ENCODE data around the gene CDH23.

Gene CDH23

GRCh38 chr10:71360735-71361134, 36.0 kb upstream of the CDH23 start:
- Histone ChIP-seq H3K4me3 (no peak overlapping the region), H3K9me3 (no peaks in the 10 kb centered on the region), H3K4me1 (no peaks in the 10 kb centered on the region), H3K27me3 (ENCODE audit: low read depth) (no peaks in the 10 kb centered on the region), H3K36me3 (replicated peaks) (no peaks in the 10 kb centered on the region)
- DNase-seq (ENCODE audit: low spot score in 2 of 2), result no peak
- in situ Hi-C loops (cut with MboI; ENCODE audit: low sequenced_read_pairs), result no loop called here

- DNase-seq (ENCODE audit: low spot score in 2 of 2), result no peak
- H3K36me3 ChIP-seq (replicated peaks), result no peaks in the 10 kb centered on the region
- no peak overlapping the region for H3K4me3 ChIP-seq
- no peaks in the 10 kb centered on the region for H3K9me3 ChIP-seq
- in situ Hi-C loops (cut with MboI; ENCODE audit: low sequenced_read_pairs), result no loop called here
- H3K4me1 ChIP-seq, result no peaks in the 10 kb centered on the region
- no peaks in the 10 kb centered on the region for H3K27me3 ChIP-seq (ENCODE audit: low read depth)
Measured at GRCh38 chr10:71361581-71361980, 35.1 kb upstream of the CDH23 start.

- Histone ChIP-seq H3K27me3 (ENCODE audit: low read depth) (no peaks in the 10 kb centered on the region), H3K9me3 (no peaks in the 10 kb centered on the region), H3K36me3 (replicated peaks) (no peaks in the 10 kb centered on the region), H3K4me3 (no peak overlapping the region), H3K4me1 (no peaks in the 10 kb centered on the region)
- in situ Hi-C loops (cut with MboI; ENCODE audit: low sequenced_read_pairs), result no loop called here
- DNase-seq (ENCODE audit: low spot score in 2 of 2), result no peak
Measured at GRCh38 chr10:71362141-71362540, 34.6 kb upstream of the CDH23 start.

- in situ Hi-C loops (cut with MboI; ENCODE audit: low sequenced_read_pairs), result no loop called here
- no peaks in the 10 kb centered on the region for H3K9me3 ChIP-seq
- H3K4me3 ChIP-seq, result no peak overlapping the region
- H3K27me3 ChIP-seq (ENCODE audit: low read depth), result no peaks in the 10 kb centered on the region
- no peaks in the 10 kb centered on the region for H3K36me3 ChIP-seq (replicated peaks)
- DNase-seq (ENCODE audit: low spot score in 2 of 2), result no peak
- no peaks in the 10 kb centered on the region for H3K4me1 ChIP-seq
Measured at GRCh38 chr10:71363936-71364335, 32.8 kb upstream of the CDH23 start.

GRCh38 chr10:71365366-71365765, 31.4 kb upstream of the CDH23 start:
- no peak for DNase-seq (ENCODE audit: low spot score in 2 of 2)
- in situ Hi-C loops (cut with MboI; ENCODE audit: low sequenced_read_pairs), result no loop called here
- Histone ChIP-seq H3K27me3 (ENCODE audit: low read depth) (no peaks in the 10 kb centered on the region), H3K4me1 (no peaks in the 10 kb centered on the region), H3K36me3 (replicated peaks) (no peaks in the 10 kb centered on the region), H3K4me3 (no peak overlapping the region), H3K9me3 (no peaks in the 10 kb centered on the region)

GRCh38 chr10:71366690-71367089, 30.0 kb upstream of the CDH23 start:
- Histone ChIP-seq H3K4me3 (no peak overlapping the region), H3K27me3 (ENCODE audit: low read depth) (no peaks in the 10 kb centered on the region), H3K36me3 (replicated peaks) (no peaks in the 10 kb centered on the region), H3K4me1 (no peaks in the 10 kb centered on the region), H3K9me3 (no peaks in the 10 kb centered on the region)
- no peak for DNase-seq (ENCODE audit: low spot score in 2 of 2)
- in situ Hi-C loops (cut with MboI; ENCODE audit: low sequenced_read_pairs), result no loop called here

GRCh38 chr10:71367271-71367670, 29.4 kb upstream of the CDH23 start:
- Histone ChIP-seq H3K9me3 (no peaks in the 10 kb centered on the region), H3K4me3 (no peak overlapping the region), H3K27me3 (ENCODE audit: low read depth) (no peaks in the 10 kb centered on the region), H3K36me3 (replicated peaks) (no peaks in the 10 kb centered on the region), H3K4me1 (no peaks in the 10 kb centered on the region)
- in situ Hi-C loops (cut with MboI; ENCODE audit: low sequenced_read_pairs), result no loop called here
- no peak for DNase-seq (ENCODE audit: low spot score in 2 of 2)

GRCh38 chr10:71368176-71368575, 28.5 kb upstream of the CDH23 start:
- no peaks in the 10 kb centered on the region for H3K9me3 ChIP-seq
- in situ Hi-C loops (cut with MboI; ENCODE audit: low sequenced_read_pairs), result no loop called here
- no peaks in the 10 kb centered on the region for H3K4me1 ChIP-seq
- H3K4me3 ChIP-seq, result no peak overlapping the region
- H3K27me3 ChIP-seq (ENCODE audit: low read depth), result no peaks in the 10 kb centered on the region
- H3K36me3 ChIP-seq (replicated peaks), result no peaks in the 10 kb centered on the region
- no peak for DNase-seq (ENCODE audit: low spot score in 2 of 2)

GRCh38 chr10:71368643-71369042, 28.1 kb upstream of the CDH23 start:
- Histone ChIP-seq H3K27me3 (ENCODE audit: low read depth) (no peaks in the 10 kb centered on the region), H3K4me3 (no peak overlapping the region), H3K9me3 (no peaks in the 10 kb centered on the region), H3K4me1 (no peaks in the 10 kb centered on the region), H3K36me3 (replicated peaks) (no peaks in the 10 kb centered on the region)
- peak in 1 of 2 experiments; percentile 10 for DNase-seq (ENCODE audit: low spot score in 2 of 2)
- in situ Hi-C loops (cut with MboI; ENCODE audit: low sequenced_read_pairs), result no loop called here

GRCh38 chr10:71369602-71370001, 27.1 kb upstream of the CDH23 start:
- no peak for DNase-seq (ENCODE audit: low spot score in 2 of 2)
- H3K9me3 ChIP-seq, result no peaks in the 10 kb centered on the region
- no peaks in the 10 kb centered on the region for H3K36me3 ChIP-seq (replicated peaks)
- no peaks in the 10 kb centered on the region; the same call in 1 of the 2 replicates for H3K27me3 ChIP-seq (ENCODE audit: low read depth)
- in situ Hi-C loops (cut with MboI; ENCODE audit: low sequenced_read_pairs), result no loop called here
- no peaks in the 10 kb centered on the region for H3K4me1 ChIP-seq
- H3K4me3 ChIP-seq, result no peak overlapping the region

- in situ Hi-C loops (cut with MboI; ENCODE audit: low sequenced_read_pairs), result no loop called here
- no peak for DNase-seq (ENCODE audit: low spot score in 2 of 2)
- Histone ChIP-seq H3K9me3 (no peaks in the 10 kb centered on the region), H3K4me1 (no peaks in the 10 kb centered on the region), H3K27me3 (ENCODE audit: low read depth) (no peaks in the 10 kb centered on the region; the same call in 1 of the 2 replicates), H3K36me3 (replicated peaks) (no peaks in the 10 kb centered on the region), H3K4me3 (no peak overlapping the region)
Measured at GRCh38 chr10:71370031-71370430, 26.7 kb upstream of the CDH23 start.

- Histone ChIP-seq H3K36me3 (replicated peaks) (no peaks in the 10 kb centered on the region), H3K27me3 (ENCODE audit: low read depth) (no peaks in the 10 kb centered on the region; the same call in 1 of the 2 replicates), H3K9me3 (no peaks in the 10 kb centered on the region), H3K4me3 (no peak overlapping the region), H3K4me1 (no peaks in the 10 kb centered on the region)
- DNase-seq (ENCODE audit: low spot score in 2 of 2), result no peak
- in situ Hi-C loops (cut with MboI; ENCODE audit: low sequenced_read_pairs), result no loop called here
Measured at GRCh38 chr10:71371750-71372166, 25.0 kb upstream of the CDH23 start.

GRCh38 chr10:71372882-71373495, 23.7 kb upstream of the CDH23 start:
- no peaks in the 10 kb centered on the region; the same call in 1 of the 2 replicates for H3K27me3 ChIP-seq (ENCODE audit: low read depth)

GRCh38 chr10:71374481-71375233, 22.1 kb upstream of the CDH23 start:
- Histone ChIP-seq H3K9me3 (no peaks in the 10 kb centered on the region), H3K4me1 (no peaks in the 10 kb centered on the region), H3K27me3 (ENCODE audit: low read depth) (no peaks in the 10 kb centered on the region; the same call in 1 of the 2 replicates), H3K36me3 (replicated peaks) (no peaks in the 10 kb centered on the region), H3K4me3 (no peak overlapping the region)
- no peak for DNase-seq (ENCODE audit: low spot score in 2 of 2)
- in situ Hi-C loops (cut with MboI; ENCODE audit: low sequenced_read_pairs), result no loop called here

More at GRCh38 chr10:71372882-71373495, 23.7 kb upstream of the CDH23 start:
- no peak overlapping the region for H3K4me3 ChIP-seq
- in situ Hi-C loops (cut with MboI; ENCODE audit: low sequenced_read_pairs), result no loop called here
- no peaks in the 10 kb centered on the region for H3K36me3 ChIP-seq (replicated peaks)
- DNase-seq (ENCODE audit: low spot score in 2 of 2), result no peak
- no peaks in the 10 kb centered on the region for H3K9me3 ChIP-seq
- H3K4me1 ChIP-seq, result no peaks in the 10 kb centered on the region

All from HAP-1 (cell line).